Muscle layer of colon (tissue), 2 donors: ENCODE measurements around the gene PIK3R2.

Experiments used
- H3K27ac ChIP-seq: one replicate; pipeline ENCODE4 v1.7.0; 2013; ENCODE audit warnings: low read depth, mild to moderate bottlenecking, low read length, moderate library complexity
- H3K27me3 ChIP-seq, 2 donors: one replicate each; pipeline ENCODE4 v1.7.0; 2013; ENCODE audit warnings: low read length in 2 of 2, mild to moderate bottlenecking in 2 of 2; ENCODE audit not compliant: insufficient read depth in 2 of 2, control insufficient read depth in 1 of 2
- H3K36me3 ChIP-seq: one replicate; pipeline ENCODE4 v1.7.0; 2013; ENCODE audit warnings: mild to moderate bottlenecking, low read length; ENCODE audit not compliant: insufficient read depth
- H3K4me1 ChIP-seq: one replicate; pipeline ENCODE4 v1.7.0; 2013; ENCODE audit warnings: mild to moderate bottlenecking, low read length; ENCODE audit not compliant: insufficient read depth
- H3K4me3 ChIP-seq, 2 donors: one replicate each; pipeline ENCODE4 v1.7.0; 2013; ENCODE audit warnings: low read length in 2 of 2, low read depth in 1 of 2, mild to moderate bottlenecking in 1 of 2, moderate library complexity in 1 of 2
- H3K9ac ChIP-seq: one replicate; pipeline ENCODE4 v1.7.0; 2013; ENCODE audit warnings: low read length
- H3K9me3 ChIP-seq: one replicate; pipeline ENCODE4 v1.7.0; 2013; ENCODE audit warnings: mild to moderate bottlenecking, low read length
- donor health status: abdominal sarcoma.
- donor health status: Adenocarcinoma of cecum.

Gene PIK3R2

GRCh38 chr19:18214779-18215433 lies 61.9 kb downstream of the PIK3R2 start:
- no peak overlapping the region for H3K4me3 ChIP-seq
- H3K27ac ChIP-seq = no peak overlapping the region
- no peak overlapping the region for H3K9ac ChIP-seq
- H3K36me3 ChIP-seq = no peaks in the 10 kb centered on the region
- no peaks in the 10 kb centered on the region for H3K4me1 ChIP-seq
- no peaks in the 10 kb centered on the region for H3K9me3 ChIP-seq
- no peaks in the 10 kb centered on the region for H3K27me3 ChIP-seq

- Histone ChIP-seq H3K9ac (no peak overlapping the region), H3K27ac (no peak overlapping the region), H3K4me1 (no peaks in the 10 kb centered on the region), H3K27me3 (peaks cover 0 to 5% of the 10 kb centered on the region in 2 donors), H3K36me3 (no peaks in the 10 kb centered on the region), H3K4me3 (no peak overlapping the region), H3K9me3 (no peaks in the 10 kb centered on the region)
Measured at GRCh38 chr19:18216789-18217188, 63.8 kb downstream of the PIK3R2 start.

- Histone ChIP-seq H3K4me1 (no peaks in the 10 kb centered on the region), H3K27ac (no peak overlapping the region), H3K4me3 (no peak overlapping the region), H3K9me3 (no peaks in the 10 kb centered on the region), H3K27me3 (peaks cover 0 to 5% of the 10 kb centered on the region in 2 donors), H3K9ac (no peak overlapping the region), H3K36me3 (no peaks in the 10 kb centered on the region)
Measured at GRCh38 chr19:18218159-18218558, 65.2 kb downstream of the PIK3R2 start.

GRCh38 chr19:18218600-18218999 lies 65.6 kb downstream of the PIK3R2 start:
- Histone ChIP-seq H3K4me1 (no peaks in the 10 kb centered on the region), H3K27ac (no peak overlapping the region), H3K4me3 (no peak overlapping the region), H3K9me3 (no peaks in the 10 kb centered on the region), H3K9ac (no peak overlapping the region), H3K27me3 (peaks cover 0 to 5% of the 10 kb centered on the region in 2 donors), H3K36me3 (no peaks in the 10 kb centered on the region)
